Effector CD4-positive, alpha-beta T cell (primary cell): ENCODE measurements around the gene SLITRK2.

ENCODE experiments used
- DNase-seq: peaks from one replicate; pipeline ENCODE4 v3.0.0-alpha.2; 2020

SLITRK2 gene

DNA sequence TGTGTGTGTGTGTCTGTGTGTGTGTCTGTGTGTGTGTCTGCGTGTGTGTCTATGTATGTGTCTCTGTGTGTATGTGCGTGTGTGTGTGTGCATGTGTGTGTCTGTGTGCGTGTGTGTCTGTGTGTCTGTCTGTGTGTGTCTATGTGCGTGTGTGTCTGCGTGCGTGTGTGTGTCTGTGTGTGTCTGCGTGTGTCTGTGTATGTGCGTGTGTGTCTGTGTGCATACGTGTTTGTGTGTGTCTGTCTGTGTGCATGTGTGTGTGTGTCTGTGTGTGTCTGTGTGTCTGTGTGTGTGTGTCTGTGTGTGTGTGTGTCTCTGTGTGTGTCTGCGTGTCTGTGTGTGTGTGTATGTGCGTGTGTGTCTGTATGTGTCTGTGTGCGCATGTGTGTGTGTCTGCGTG is 35.6 kb downstream of the SLITRK2 start:
- DNase-seq = no peak

DNA sequence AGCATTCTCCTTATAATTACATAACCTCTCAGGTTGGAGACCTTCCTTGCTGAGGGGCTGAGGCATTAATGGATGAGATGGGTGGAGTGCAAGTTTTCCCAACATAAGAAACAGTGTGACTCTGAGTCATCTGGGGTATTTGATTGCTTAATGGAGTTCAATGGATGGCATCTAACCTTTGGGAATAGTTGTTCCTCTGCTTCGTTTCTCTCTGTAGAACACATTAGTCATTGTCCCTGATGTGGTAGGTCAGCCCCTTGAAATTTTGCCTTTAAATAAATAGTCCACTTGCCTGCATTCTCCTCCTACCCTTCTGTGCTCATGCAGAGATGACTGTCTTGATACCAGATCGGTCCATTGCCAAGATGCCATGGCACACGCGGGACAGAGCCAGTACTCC is 38.6 kb downstream of the SLITRK2 start:
- DNase-seq = no peak

DNA sequence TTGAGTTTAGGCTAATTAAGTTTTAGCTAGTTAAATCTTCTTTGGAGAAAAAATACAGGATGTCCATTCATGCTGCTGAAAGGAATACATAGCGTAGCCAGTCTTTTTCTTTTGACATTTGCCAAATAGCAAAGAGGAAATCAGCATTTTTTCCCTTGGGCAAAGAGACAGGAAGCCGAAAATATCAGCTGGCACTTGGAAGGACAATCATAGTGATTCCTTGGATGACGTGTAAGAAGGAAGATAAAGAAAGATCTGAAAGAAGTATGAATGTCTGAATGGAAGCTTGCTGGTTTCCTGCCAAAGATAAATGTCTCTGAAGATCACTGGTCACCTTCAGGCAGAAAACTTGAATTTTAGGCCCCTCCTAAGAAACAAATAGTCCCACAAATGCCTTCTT is 44.2 kb downstream of the SLITRK2 start:
- no peak for DNase-seq

DNA sequence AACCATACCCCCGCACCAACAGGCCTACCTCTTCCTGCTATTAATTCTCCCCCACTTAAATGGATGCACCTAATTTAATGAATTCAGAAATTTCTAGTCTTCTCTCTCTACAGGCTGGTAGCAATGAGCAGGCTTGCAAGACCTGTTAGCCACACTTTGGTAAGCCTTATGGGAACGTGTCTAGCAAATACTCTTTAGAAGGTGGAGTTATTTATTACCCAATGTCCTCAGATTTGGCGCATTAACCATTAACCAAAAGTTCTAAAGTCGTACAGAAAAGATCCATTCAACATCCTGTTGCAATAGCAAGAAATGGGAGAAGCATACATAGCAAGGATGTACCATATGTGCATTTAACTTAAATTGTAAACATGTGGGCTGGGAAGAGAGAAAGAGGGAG is 47.5 kb downstream of the SLITRK2 start:
- DNase-seq = no peak
